GM18870 (cell line): ENCODE measurements around the gene BCL6B.
"Not testable (repeated sequence)": the region's sequence is repeated elsewhere in the genome, so short reads cannot be mapped to it uniquely, and the experiment has no call there.

Experiments used
- ATAC-seq: cut with Tn5 transposase; IDR thresholded peaks from one replicate; pipeline ENCODE4 v1.9.1; 2021; ENCODE audit warnings: moderate library complexity; ENCODE audit not compliant: unreplicated experiment

Gene BCL6B

GRCh38 chr17:7022781-7023571 is at the start of gene BCL6B:
TSS of gene BCL6B (plus strand) at chr17:7023050. CDS start at chr17:7023672, 622 bp downstream.
- ATAC-seq = no peak

- not testable (repeated sequence) for ATAC-seq
Observed at GRCh38 chr17:6979440-6979839, 43.4 kb upstream of the BCL6B start.

GRCh38 chr17:6981426-6981825 is 41.4 kb upstream of the BCL6B start:
- ATAC-seq = no peak

- no peak for ATAC-seq
Observed at GRCh38 chr17:6985266-6985665, 37.6 kb upstream of the BCL6B start.

- ATAC-seq = no peak
Observed at GRCh38 chr17:6986676-6987075, 36.2 kb upstream of the BCL6B start.

- no peak for ATAC-seq
Observed at GRCh38 chr17:6989779-6990178, 33.1 kb upstream of the BCL6B start.

GRCh38 chr17:6993613-6994056 is 29.2 kb upstream of the BCL6B start:
- ATAC-seq = not testable (repeated sequence)

GRCh38 chr17:6994118-6994598 is 28.7 kb upstream of the BCL6B start:
- no peak for ATAC-seq

GRCh38 chr17:6994666-6995256 is 28.1 kb upstream of the BCL6B start:
- no peak for ATAC-seq

GRCh38 chr17:6995500-6996255 is 27.2 kb upstream of the BCL6B start, which contains the start of gene ALOX12:
TSS of gene ALOX12 (plus strand) at chr17:6996049. CDS start at chr17:6996118, 69 bp downstream.
- ATAC-seq = no peak

GRCh38 chr17:6996256-6997011 is 26.4 kb upstream of the BCL6B start:
- no peak for ATAC-seq

GRCh38 chr17:6997171-6997570 is 25.7 kb upstream of the BCL6B start:
- no peak for ATAC-seq

GRCh38 chr17:6998855-6999508 is 23.9 kb upstream of the BCL6B start:
- ATAC-seq = no peak

GRCh38 chr17:7001318-7001961 is 21.4 kb upstream of the BCL6B start:
- ATAC-seq = no peak

- no peak for ATAC-seq
Observed at GRCh38 chr17:7002288-7003047, 20.4 kb upstream of the BCL6B start.

- no peak for ATAC-seq
Observed at GRCh38 chr17:7003745-7004144, 19.1 kb upstream of the BCL6B start.

GRCh38 chr17:7004398-7005253 is 18.2 kb upstream of the BCL6B start:
- ATAC-seq = no peak

GRCh38 chr17:7005716-7006115 is 17.1 kb upstream of the BCL6B start:
- no peak for ATAC-seq
